Gastrocnemius medialis (tissue), 4 donors: Measurements from ENCODE around the gene HIBCH.

Experiments
- POLR2A ChIP-seq, 2 donors: fragments of 450-650 bp; IDR thresholded peaks; one replicate each; pipeline ENCODE4 v1.6.1; 2017; ENCODE audit warnings: antibody characterized with exemption in 2 of 2, mild to moderate bottlenecking in 2 of 2, moderate library complexity in 2 of 2
- TF ChIP-seq, protein P1 (sequence below), 5 experiments: fragments of 450-650 bp in 3 of 5; fragments of 200-600 bp in 2 of 5; sonication (generic) in 2 of 5; IDR thresholded peaks in 4 of 5; conservative IDR thresholded peaks in 1 of 5; 1 replicate in 4 of 5; 2 replicates in 1 of 5; pipeline ENCODE4 v1.5.1; 2016 to 2019; ENCODE audit warnings: antibody characterized with exemption in 5 of 5, mild to moderate bottlenecking in 3 of 5, moderate library complexity in 3 of 5

DNA sequence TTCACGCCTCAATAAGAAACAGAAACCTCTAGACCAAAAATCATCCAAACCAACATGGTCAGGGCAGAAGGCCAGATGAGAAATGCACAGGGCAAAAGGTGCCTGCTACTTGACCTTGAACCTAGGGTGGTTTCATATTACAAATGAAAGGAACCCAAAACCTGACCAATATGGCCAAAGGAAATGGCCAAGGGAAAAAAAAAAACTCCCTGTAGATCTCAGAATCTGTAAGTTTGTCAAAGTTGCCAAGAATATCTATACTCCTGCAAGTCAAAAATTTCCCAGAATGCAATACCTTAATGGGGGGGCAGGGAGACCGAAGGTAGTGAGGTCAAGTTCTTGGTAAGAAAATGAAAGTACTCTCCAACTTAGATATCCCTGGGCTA is 47.2 kb downstream of the HIBCH start:
- TF ChIP-seq, protein P1, sequence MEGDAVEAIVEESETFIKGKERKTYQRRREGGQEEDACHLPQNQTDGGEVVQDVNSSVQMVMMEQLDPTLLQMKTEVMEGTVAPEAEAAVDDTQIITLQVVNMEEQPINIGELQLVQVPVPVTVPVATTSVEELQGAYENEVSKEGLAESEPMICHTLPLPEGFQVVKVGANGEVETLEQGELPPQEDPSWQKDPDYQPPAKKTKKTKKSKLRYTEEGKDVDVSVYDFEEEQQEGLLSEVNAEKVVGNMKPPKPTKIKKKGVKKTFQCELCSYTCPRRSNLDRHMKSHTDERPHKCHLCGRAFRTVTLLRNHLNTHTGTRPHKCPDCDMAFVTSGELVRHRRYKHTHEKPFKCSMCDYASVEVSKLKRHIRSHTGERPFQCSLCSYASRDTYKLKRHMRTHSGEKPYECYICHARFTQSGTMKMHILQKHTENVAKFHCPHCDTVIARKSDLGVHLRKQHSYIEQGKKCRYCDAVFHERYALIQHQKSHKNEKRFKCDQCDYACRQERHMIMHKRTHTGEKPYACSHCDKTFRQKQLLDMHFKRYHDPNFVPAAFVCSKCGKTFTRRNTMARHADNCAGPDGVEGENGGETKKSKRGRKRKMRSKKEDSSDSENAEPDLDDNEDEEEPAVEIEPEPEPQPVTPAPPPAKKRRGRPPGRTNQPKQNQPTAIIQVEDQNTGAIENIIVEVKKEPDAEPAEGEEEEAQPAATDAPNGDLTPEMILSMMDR (IDR thresholded peaks at IDR 0.05 in 4 of 5, conservative IDR thresholded peaks at IDR 0.05 in 1 of 5), result no peak
- TF ChIP-seq POLR2A (IDR thresholded peaks at IDR 0.05), result no peak
